ENCODE data around the gene TNIK.

The TNIK gene

GRCh38 chr3:171116824-171117395, 343.3 kb downstream of the TNIK start:
- no peak for TF ChIP-seq POLR2AphosphoS5 (IDR thresholded peaks at IDR 0.05; ENCODE audit: low read depth, low read length)
- no peak for TF ChIP-seq TAF1 (IDR thresholded peaks at IDR 0.05; ENCODE audit: borderline replicate concordance, insufficient read depth, low read length)
- TF ChIP-seq REST (IDR thresholded peaks at IDR 0.05; ENCODE audit: insufficient read depth in 1 of 2, low read depth in 2 of 2, low read length in 2 of 2), result no peak
- TF ChIP-seq SIN3A (IDR thresholded peaks at IDR 0.05; ENCODE audit: borderline replicate concordance, insufficient read depth, low read length), result no peak
- TF ChIP-seq FOXP2 (optimal IDR thresholded peaks at IDR 0.05; ENCODE audit: borderline replicate concordance, extremely low read depth, extremely low read length, insufficient read depth), result no peak

GRCh38 chr3:171116365-171116764, 343.8 kb downstream of the TNIK start:
- TF ChIP-seq REST (IDR thresholded peaks at IDR 0.05; ENCODE audit: insufficient read depth in 1 of 2, low read depth in 2 of 2, low read length in 2 of 2), result no peak
- no peak for TF ChIP-seq TAF1 (IDR thresholded peaks at IDR 0.05; ENCODE audit: borderline replicate concordance, insufficient read depth, low read length)
- no peak for TF ChIP-seq POLR2AphosphoS5 (IDR thresholded peaks at IDR 0.05; ENCODE audit: low read depth, low read length)
- no peak for TF ChIP-seq FOXP2 (optimal IDR thresholded peaks at IDR 0.05; ENCODE audit: borderline replicate concordance, extremely low read depth, extremely low read length, insufficient read depth)
- TF ChIP-seq SIN3A (IDR thresholded peaks at IDR 0.05; ENCODE audit: borderline replicate concordance, insufficient read depth, low read length), result no peak

GRCh38 chr3:171115667-171116066, 344.5 kb downstream of the TNIK start:
- TF ChIP-seq TAF1 (IDR thresholded peaks at IDR 0.05; ENCODE audit: borderline replicate concordance, insufficient read depth, low read length) (no peak), REST (IDR thresholded peaks at IDR 0.05; ENCODE audit: insufficient read depth in 1 of 2, low read depth in 2 of 2, low read length in 2 of 2) (no peak), FOXP2 (optimal IDR thresholded peaks at IDR 0.05; ENCODE audit: borderline replicate concordance, extremely low read depth, extremely low read length, insufficient read depth) (no peak), SIN3A (IDR thresholded peaks at IDR 0.05; ENCODE audit: borderline replicate concordance, insufficient read depth, low read length) (no peak), POLR2AphosphoS5 (IDR thresholded peaks at IDR 0.05; ENCODE audit: low read depth, low read length) (no peak)

- TF ChIP-seq POLR2AphosphoS5 (IDR thresholded peaks at IDR 0.05; ENCODE audit: low read depth, low read length), result no peak
- no peak for TF ChIP-seq REST (IDR thresholded peaks at IDR 0.05; ENCODE audit: insufficient read depth in 1 of 2, low read depth in 2 of 2, low read length in 2 of 2)
- no peak for TF ChIP-seq FOXP2 (optimal IDR thresholded peaks at IDR 0.05; ENCODE audit: borderline replicate concordance, extremely low read depth, extremely low read length, insufficient read depth)
- no peak for TF ChIP-seq TAF1 (IDR thresholded peaks at IDR 0.05; ENCODE audit: borderline replicate concordance, insufficient read depth, low read length)
- TF ChIP-seq SIN3A (IDR thresholded peaks at IDR 0.05; ENCODE audit: borderline replicate concordance, insufficient read depth, low read length), result no peak
These were observed 346.5 kb downstream of the TNIK start for GRCh38 chr3:171113716-171114115.

Measured in PFSK-1 (cell line).